HG03342 (cell line): ENCODE measurements around the gene COPS3.

ENCODE experiments used
- ATAC-seq: cut with Tn5 transposase; IDR thresholded peaks from one replicate; pipeline ENCODE4 v1.9.1; 2021; ENCODE audit warnings: mild to moderate bottlenecking, moderate library complexity; ENCODE audit not compliant: unreplicated experiment

The COPS3 gene

DNA sequence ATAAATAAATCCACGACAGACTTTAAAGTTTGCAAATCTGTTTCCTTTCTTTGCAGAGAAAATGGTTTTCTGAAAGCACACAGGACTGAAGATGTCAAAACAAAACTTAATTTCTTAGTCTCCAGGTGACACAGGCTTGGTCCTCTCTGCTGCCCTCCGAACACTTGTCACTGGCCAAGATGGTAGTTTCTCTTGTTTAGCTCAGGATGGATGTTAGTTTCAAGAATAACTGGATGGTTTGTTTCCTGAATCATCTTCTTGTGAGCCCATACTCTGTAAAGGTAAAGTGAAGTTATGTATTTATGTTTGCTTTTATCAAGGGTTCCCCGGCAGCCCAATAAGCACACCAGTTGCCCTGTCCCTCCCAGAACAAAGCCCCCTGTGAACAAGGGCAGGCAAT lies 34.2 kb downstream of the COPS3 start:
- no peak for ATAC-seq

GRCh38 chr17:17243163-17243562 lies 37.9 kb downstream of the COPS3 start:
- ATAC-seq = no peak

- no peak for ATAC-seq
Measured at GRCh38 chr17:17242246-17242645, 38.8 kb downstream of the COPS3 start.

DNA sequence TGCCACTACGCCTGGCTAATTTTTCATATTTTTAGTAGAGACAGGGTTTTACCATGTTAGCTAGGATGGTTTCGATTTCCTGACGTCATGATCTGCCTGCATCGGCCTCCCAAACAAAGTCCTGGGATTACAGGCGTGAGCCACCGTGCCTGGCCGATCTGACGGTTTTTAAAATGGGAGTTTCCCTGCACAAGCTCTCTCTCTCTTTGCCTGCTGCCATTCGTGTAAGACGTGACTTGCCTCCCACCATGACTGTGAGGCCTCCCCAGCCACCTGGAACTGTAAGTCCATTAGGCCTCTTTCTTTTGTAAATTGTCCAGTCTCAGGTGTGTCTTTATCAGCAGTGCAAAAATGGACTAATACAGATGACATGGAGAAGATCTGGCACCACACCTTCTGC lies 39.4 kb downstream of the COPS3 start:
- ATAC-seq = no peak

DNA sequence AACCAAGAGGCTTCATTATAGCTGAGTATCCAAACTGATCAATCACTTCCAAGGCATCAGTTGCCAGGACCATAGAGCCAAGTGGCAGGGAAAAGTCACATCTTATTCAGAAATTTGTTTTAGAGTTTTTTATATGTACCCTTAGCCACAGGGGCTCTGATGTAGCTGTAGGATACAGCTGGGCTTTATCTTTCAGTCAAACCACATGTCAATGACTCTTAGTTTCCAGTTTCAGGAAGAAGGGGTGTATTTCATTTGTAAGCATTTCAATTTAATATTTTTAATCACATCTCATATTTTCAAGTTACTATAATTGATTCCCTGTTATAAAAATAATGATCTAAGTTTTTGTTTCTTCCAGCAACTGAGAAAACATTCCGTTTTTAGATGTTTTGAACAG lies 41.2 kb downstream of the COPS3 start:
- no peak for ATAC-seq

GRCh38 chr17:17237026-17237799 lies 43.8 kb downstream of the COPS3 start, which contains the start of gene FLCN:
TSS of gene FLCN (minus strand) at chr17:17237168. CDS start at chr17:17228137, 9,031 bp downstream.
- ATAC-seq = peak; percentile 75

DNA sequence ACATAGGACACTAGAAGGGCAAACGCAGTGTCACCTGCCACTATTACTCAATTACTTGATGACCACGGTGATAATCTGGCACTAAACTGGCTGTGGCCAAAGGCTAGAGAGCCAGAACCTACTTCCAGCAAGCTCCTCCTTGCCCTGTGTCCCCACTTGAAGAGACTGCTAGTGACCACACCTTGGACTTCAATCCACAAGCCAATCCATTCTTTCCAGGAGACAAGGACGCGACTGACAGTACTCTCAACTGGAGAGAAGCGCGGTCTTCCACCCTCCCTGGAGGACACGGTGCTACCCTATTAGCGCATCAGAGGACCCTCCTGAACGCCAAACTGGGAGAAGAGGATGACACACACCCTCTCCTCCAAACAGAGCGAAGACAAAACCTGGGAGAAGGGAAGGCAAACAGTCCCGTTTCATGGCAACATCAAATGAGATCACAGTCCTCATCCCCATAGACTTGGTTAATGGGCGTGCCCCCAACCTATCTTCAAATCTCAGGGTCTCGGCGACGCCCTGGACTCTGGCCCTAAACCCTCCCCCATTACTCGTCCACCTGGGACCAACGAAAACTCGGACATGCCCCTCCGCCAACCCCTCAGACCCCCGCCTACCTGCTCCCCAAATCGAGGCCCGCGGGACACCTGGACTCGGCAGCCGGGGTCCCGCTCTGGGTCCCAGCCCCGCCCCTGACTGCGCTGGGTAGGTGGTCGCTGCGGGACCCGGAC lies 44.6 kb downstream of the COPS3 start:
- ATAC-seq = peak; percentile 6

GRCh38 chr17:17235212-17236174 lies 45.6 kb downstream of the COPS3 start:
- ATAC-seq = no peak

- ATAC-seq = no peak
Measured at GRCh38 chr17:17232303-17232621, 48.8 kb downstream of the COPS3 start.

- no peak for ATAC-seq
Measured at GRCh38 chr17:17231621-17232302, 49.3 kb downstream of the COPS3 start.

- ATAC-seq = no peak
Measured at GRCh38 chr17:17229416-17230384, 51.3 kb downstream of the COPS3 start.

DNA sequence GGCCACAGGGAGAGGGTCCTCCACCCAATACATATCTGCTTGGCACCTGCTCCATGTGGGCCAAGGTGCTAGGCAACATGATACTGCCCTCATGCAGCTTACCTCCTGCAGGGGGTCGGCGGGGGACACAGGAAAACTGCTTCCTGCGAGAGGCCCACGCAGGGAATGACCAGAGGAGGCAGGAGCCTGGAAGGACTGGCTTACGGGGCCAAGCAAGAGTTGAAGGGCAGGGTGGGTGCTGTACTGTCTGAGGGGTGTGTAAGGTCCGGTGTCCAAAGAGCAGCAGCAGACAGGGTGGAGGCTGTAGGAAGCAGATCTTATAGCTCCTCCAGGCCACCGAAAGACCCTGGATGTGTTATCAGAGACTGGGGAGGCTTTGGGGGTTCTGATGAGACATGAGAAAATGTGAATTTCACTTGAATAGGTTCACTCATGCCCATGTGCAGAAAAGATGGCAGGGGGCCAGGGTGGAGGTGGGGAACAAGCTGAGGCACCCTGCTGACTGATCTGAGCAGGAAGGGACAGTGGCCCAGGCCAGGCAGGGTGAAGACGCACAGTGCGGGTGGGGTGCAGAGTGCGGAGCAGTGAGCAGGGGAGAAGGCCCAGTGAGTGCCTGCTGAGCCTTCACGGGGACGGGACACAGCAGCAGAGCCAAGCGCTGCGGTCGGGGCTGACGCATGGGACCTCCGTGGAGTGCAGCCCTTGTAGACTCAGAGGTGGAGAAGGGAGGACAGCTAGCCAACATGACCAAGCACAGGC lies 52.3 kb downstream of the COPS3 start:
- no peak for ATAC-seq

DNA sequence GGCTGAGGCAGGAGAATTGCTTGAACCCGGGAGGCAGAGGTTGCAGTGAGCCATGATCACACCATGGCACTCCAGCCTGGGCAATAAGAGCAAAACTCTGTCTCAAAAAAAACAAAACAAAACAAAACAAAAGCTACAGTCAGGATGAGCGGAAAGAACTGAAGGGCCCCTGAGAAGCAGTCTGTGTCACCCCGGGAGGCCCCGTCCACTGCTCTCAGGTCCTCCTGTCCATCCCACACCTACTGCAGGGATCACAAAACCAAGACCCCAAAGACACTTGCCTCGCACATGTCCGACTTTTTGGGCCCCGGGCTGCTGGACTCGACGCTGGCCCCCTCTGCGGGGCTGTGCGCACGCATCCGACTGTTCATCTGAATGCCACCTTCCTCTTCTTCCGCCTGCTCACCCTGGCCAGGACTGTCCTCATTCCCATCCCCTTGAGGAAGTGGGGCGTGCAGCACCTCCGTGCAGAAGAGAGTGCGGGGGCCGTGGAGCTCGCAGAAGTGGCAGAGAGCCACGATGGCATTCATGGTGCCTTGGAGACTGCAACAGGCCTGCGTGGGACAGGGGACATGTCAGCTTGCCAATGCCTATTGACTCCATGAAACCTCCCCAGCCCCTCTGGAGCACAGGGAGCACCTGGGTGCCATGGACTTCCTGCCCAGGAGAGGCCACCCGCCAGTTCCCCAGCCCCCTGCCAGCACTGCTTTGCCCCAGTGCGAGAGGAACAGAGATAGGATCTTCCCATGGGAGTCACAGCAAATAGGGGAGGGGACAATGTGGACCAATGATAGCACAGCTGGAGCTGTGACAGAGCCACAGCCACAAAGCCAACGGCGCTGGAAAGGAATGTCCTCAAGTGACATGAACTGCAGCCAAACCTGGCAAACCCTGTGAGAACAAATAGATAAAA lies 53.2 kb downstream of the COPS3 start:
- no peak for ATAC-seq

GRCh38 chr17:17226451-17227265 lies 54.4 kb downstream of the COPS3 start:
- no peak for ATAC-seq

DNA sequence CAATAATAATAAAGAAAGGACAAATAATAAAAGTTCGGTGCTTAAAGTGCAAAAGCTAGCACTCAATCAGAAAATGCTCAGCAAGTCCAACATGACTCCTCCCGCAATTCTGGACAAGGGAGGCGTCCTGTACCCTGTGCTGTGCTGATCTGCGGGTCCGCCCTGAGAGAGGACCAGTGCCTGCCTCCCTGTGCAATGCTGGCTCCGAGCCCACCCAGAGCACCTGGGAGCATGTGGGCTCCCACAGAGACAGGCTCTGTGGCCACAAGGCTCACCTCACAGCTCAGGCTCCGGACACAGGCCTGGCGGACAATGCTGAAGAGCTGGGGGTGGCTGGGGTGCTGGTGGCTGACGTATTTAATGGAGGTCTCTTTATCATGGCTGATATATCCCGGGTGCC lies 55.1 kb downstream of the COPS3 start:
- ATAC-seq = no peak

DNA sequence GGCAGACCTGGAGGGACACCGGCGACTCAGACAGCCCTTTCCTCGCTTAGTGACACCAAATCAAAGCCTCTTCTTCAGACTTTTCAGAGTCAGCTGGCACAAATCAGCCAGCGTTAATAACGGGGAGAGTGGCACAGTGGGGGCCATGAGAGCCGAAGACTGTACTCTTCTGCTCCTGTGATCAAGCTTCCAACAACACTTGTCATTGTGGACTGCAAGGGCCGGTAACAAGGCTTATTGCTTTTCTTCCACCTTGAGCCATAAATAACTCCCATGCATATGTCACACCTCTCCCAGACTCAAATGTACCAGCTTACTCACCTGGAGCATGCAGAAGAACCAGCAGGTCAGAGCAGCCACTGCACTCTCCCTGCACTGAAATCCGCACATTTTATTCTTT lies 56.9 kb downstream of the COPS3 start:
- ATAC-seq = no peak

DNA sequence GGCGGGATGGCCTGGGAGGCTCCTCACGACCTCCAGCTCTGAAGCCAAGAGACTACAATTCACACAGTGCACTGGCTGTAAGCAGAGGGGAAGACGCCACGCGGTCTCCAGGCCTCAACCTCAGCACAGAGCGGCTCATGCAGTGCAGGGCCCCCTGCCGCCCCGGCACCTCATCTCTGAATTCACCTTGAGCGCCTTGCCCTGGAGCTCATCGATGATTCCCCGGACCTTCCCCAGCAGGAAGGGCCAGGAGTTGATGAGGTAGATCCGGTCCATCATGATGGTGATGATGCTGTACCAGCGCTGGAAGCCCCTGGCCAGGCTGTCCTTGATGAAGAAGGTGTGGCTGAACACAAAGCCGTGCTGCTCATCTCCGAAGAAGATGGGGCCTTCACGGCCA lies 57.3 kb downstream of the COPS3 start:
- no peak for ATAC-seq
